Measurements from ENCODE around the gene TRIM2. TPM values are rescaled to one million over a fixed set of nuclear protein-coding genes. Genes with fewer than 3 reads are reported as not detected.

TRIM2 gene
- polyA plus RNA-seq, 3 donors, result 0.50 to 0.96 (median 0.76) TPM

DNA sequence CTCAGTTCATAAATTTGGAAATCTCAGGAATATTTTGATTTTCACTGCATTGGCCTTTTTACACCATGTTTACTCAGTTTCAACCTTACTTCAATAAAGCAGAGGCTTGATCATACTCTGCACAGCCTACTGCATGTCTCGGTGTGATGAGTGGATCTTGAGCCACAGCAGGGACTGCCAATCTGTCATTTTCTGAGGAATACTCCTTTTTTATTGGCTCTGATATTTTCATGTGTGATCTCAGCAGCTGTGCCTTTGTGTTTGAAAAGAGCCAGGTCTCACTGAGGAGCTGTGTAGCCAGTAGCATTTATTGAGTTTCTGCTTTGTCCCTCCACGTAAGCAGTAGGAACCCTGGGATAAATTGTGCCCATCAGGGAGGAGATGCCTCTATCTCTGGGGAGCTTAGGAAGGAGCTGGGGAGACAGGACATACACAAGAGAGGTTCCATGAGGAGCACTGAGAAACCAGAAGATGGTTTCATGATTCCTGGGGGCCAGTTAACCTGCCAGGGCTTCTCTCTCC, 18.9 kb upstream of the TRIM2 start:
- no peak overlapping the region for H3K4me3 ChIP-seq (replicated peaks in 1 of 3; ENCODE audit: low read depth in 2 of 3, low read length in 3 of 3)
- Mint-ChIP-seq H3K4me3 (no peak overlapping the region), H3K4me1 (no peaks in the 10 kb centered on the region), H3K9me3 (no peaks in the 10 kb centered on the region), H3K27me3 (ENCODE audit: low read depth in 3 of 3) (peaks cover 3 to 7% (median 5%) of the 10 kb centered on the region in 3 donors), H3K36me3 (no peaks in the 10 kb centered on the region), H3K27ac (peak overlapping the region in 1 of 7 donors; percentile 8)
- H3K9ac ChIP-seq (ENCODE audit: insufficient read depth, low read length, poor library complexity, severe bottlenecking), result no peak overlapping the region
- no peak for DNase-seq
- no peaks in the 10 kb centered on the region for H4K20me1 ChIP-seq (ENCODE audit: insufficient read depth, low read length)
- H3K36me3 ChIP-seq (replicated peaks in 1 of 2; ENCODE audit: control insufficient read depth in 1 of 2, insufficient read depth in 2 of 2, low read length in 2 of 2), result no peaks in the 10 kb centered on the region
- TF ChIP-seq, protein P1, sequence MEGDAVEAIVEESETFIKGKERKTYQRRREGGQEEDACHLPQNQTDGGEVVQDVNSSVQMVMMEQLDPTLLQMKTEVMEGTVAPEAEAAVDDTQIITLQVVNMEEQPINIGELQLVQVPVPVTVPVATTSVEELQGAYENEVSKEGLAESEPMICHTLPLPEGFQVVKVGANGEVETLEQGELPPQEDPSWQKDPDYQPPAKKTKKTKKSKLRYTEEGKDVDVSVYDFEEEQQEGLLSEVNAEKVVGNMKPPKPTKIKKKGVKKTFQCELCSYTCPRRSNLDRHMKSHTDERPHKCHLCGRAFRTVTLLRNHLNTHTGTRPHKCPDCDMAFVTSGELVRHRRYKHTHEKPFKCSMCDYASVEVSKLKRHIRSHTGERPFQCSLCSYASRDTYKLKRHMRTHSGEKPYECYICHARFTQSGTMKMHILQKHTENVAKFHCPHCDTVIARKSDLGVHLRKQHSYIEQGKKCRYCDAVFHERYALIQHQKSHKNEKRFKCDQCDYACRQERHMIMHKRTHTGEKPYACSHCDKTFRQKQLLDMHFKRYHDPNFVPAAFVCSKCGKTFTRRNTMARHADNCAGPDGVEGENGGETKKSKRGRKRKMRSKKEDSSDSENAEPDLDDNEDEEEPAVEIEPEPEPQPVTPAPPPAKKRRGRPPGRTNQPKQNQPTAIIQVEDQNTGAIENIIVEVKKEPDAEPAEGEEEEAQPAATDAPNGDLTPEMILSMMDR (IDR thresholded peaks at IDR 0.05), result no peak
- H3K27ac ChIP-seq (ENCODE audit: low read depth in 1 of 2, low read length in 2 of 2), result no peak overlapping the region
- no peaks in the 10 kb centered on the region for H3K79me2 ChIP-seq (ENCODE audit: insufficient read depth, low read length)
- WGBS (ENCODE audit: insufficient coverage), result 92% methylated on average over 2 of the region's 2 CpGs
- H3K27me3 ChIP-seq (ENCODE audit: control insufficient read depth in 2 of 2, insufficient read depth in 2 of 2, low read length in 2 of 2), result peaks cover 0 to 3% of the 10 kb centered on the region in 2 donors
- no peaks in the 10 kb centered on the region for H3K9me3 ChIP-seq (replicated peaks in 1 of 2; ENCODE audit: control insufficient read depth in 1 of 2, insufficient read depth in 1 of 2, low read length in 2 of 2)
- intact Hi-C loops (cut with micrococcal nuclease), result no loop called here
- H2AFZ ChIP-seq (ENCODE audit: insufficient read depth, low read depth, low read length, poor library complexity, severe bottlenecking), result no peak overlapping the region
- H3K4me1 ChIP-seq (ENCODE audit: control insufficient read depth in 1 of 2, insufficient read depth in 2 of 2, low read length in 2 of 2), result no peaks in the 10 kb centered on the region
- no peak overlapping the region for H3K4me2 ChIP-seq (replicated peaks; ENCODE audit: extremely low read depth, low read length, poor library complexity, severe bottlenecking)

DNA sequence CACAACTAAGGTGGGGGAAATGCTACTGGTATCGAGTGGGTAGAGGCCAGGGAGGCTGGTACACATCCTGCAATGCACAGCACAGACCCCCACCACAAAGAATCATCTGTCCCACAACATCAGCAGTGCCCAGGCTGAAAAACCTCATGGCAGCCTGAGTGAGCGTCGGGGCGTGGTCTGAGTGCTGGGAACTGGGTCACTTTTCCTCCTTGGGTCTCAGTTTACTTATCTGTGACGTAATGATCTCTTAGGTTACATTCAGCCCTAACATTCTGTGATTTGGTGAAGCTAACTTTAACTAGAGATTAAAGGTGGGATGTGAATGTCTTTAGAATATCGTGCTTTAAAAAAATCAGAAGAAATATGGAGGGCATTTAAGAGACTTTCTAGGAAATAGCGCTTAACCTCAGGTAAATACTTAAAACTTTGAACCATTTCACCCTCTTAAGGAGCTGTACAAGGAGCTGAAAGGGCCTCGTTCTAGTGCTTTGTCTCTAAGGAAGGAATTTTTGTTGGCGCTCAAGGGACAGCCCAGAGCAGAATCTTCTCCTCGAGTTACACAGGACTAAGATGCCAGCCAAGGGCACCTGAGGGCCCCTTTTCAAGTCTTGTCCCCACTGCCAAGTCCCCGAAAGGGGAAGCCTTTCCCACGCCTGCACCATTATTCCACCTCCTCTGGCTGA, 18.1 kb upstream of the TRIM2 start:
- no peaks in the 10 kb centered on the region for H4K20me1 ChIP-seq (ENCODE audit: insufficient read depth, low read length)
- Mint-ChIP-seq H3K27me3 (ENCODE audit: low read depth in 3 of 3) (peaks cover 3 to 7% (median 5%) of the 10 kb centered on the region in 3 donors), H3K4me3 (no peak overlapping the region), H3K27ac (no peak overlapping the region), H3K36me3 (no peaks in the 10 kb centered on the region), H3K4me1 (no peaks in the 10 kb centered on the region), H3K9me3 (no peaks in the 10 kb centered on the region)
- H3K36me3 ChIP-seq (replicated peaks in 1 of 2; ENCODE audit: control insufficient read depth in 1 of 2, insufficient read depth in 2 of 2, low read length in 2 of 2), result no peaks in the 10 kb centered on the region
- peaks cover 0 to 3% of the 10 kb centered on the region in 2 donors for H3K27me3 ChIP-seq (ENCODE audit: control insufficient read depth in 2 of 2, insufficient read depth in 2 of 2, low read length in 2 of 2)
- no peak overlapping the region for H3K4me2 ChIP-seq (replicated peaks; ENCODE audit: extremely low read depth, low read length, poor library complexity, severe bottlenecking)
- DNase-seq, result no peak
- H3K79me2 ChIP-seq (ENCODE audit: insufficient read depth, low read length), result no peaks in the 10 kb centered on the region
- 90% methylated on average over 5 of the region's 12 CpGs for WGBS (ENCODE audit: insufficient coverage)
- H3K9me3 ChIP-seq (replicated peaks in 1 of 2; ENCODE audit: control insufficient read depth in 1 of 2, insufficient read depth in 1 of 2, low read length in 2 of 2), result no peaks in the 10 kb centered on the region
- H2AFZ ChIP-seq (ENCODE audit: insufficient read depth, low read depth, low read length, poor library complexity, severe bottlenecking), result no peak overlapping the region
- no peak overlapping the region for H3K27ac ChIP-seq (ENCODE audit: low read depth in 1 of 2, low read length in 2 of 2)
- intact Hi-C loops (cut with micrococcal nuclease), result no loop called here
- TF ChIP-seq, protein P1 (IDR thresholded peaks at IDR 0.05), result no peak
- H3K4me3 ChIP-seq (replicated peaks in 1 of 3; ENCODE audit: low read depth in 2 of 3, low read length in 3 of 3), result no peak overlapping the region
- no peaks in the 10 kb centered on the region for H3K4me1 ChIP-seq (ENCODE audit: control insufficient read depth in 1 of 2, insufficient read depth in 2 of 2, low read length in 2 of 2)
- H3K9ac ChIP-seq (ENCODE audit: insufficient read depth, low read length, poor library complexity, severe bottlenecking), result no peak overlapping the region

Measured in CD14-positive monocyte (primary cell).